Peyer's patch (tissue), 4 donors: ENCODE data around the gene HAGH.

Experiments
- CTCF ChIP-seq, 6 experiments: fragments of 450-650 bp in 4 of 6; fragments of 200-600 bp in 2 of 6; sonication (generic) in 1 of 6; IDR thresholded peaks; one replicate each; pipeline ENCODE4 v1.5.1; 2017 to 2019; ENCODE audit warnings: antibody characterized with exemption in 6 of 6, mild to moderate bottlenecking in 3 of 6, moderate library complexity in 1 of 6
- POLR2A ChIP-seq, 2 donors: fragments of 450-650 bp; IDR thresholded peaks; one replicate each; pipeline ENCODE4 v1.5.1; 2017; ENCODE audit warnings: antibody characterized with exemption in 2 of 2, mild to moderate bottlenecking in 2 of 2, moderate library complexity in 2 of 2

- TF ChIP-seq CTCF (IDR thresholded peaks at IDR 0.05) (no peak), POLR2A (IDR thresholded peaks at IDR 0.05) (no peak)
Measured at GRCh38 chr16:1846416-1846815, 19.8 kb upstream of the HAGH start.
